Activated gamma-delta T cell (primary cell): ENCODE data around the gene GRPEL1.
"Not testable (repeated sequence)": the region's sequence is repeated elsewhere in the genome, so short reads cannot be mapped to it uniquely, and the experiment has no call there.

Experiments used
- DNase-seq: peaks from one replicate; lab custom pipeline; 2025; lab: John Stamatoyannopoulos, UW
- total RNA-seq, 2 donors: gene quantifications; one replicate each; lab custom pipeline; 2026; lab: John Stamatoyannopoulos, UW

GRPEL1 gene
- 42.3 to 46.7 reads per million in 2 donors for total RNA-seq

DNA sequence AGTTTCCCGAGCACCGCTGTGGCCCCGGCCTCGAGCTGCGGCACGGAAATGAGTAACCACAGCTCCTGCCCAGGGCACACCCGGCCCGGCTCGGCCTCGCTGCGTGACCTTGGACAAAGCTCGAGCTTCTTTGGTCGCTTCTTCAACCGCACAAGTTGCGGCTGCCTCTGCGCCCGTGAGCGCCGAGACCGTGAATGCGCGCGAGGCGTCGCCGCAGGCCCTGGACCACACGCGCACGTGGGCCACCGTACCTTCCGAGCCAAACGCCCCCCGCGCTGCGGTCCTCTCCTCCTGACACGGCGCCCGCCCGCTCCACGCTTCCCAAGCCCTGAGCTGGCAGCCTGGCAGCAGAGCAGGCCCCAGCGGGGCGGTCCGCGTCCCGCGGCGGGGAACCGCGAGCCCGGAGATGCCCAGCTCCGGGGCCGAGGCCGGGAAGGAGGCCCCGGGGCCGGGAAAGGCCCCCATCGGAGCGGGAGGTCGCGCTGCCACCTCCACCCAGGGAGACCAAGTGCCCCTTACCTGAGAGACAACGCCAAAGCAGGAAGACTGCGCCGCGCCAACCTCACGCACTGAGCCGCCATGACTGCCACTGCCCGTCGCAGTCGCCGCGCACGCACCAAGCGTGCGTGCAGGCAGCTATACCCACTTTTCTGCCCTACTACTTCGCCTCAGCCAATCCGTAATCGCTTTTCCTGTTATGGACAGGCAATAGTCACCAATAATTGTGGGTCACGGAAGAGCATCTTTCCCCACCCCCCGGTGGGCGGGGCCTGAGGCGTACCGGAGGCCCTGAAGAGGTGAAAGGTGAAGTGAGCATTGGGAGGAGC, at the start of gene GRPEL1:
Gene GRPEL1, minus strand, starts transcription at position 613 of the 827 bp plus-strand sequence. Its CDS starts 32 bp downstream, at position 581.
- peak; percentile 52 for DNase-seq

DNA sequence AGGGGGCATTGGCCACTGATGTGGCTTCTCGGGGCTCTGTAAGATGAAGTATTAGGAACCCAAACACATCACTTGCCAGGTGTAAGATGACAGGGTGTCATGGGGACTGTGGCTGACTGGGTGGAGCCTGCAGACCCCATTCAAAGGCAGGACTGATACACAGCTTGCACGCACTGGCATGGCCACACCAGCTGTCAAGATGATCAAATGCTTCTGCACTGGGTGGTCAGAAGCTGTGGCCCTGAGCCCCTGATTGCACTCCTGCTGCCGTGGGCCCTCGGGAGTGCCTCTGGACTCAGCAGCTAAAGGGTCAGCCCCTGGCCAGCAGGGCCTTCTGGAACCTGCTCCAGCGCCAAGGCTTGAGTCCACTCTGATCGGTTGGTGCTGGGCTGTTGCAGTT, 48.8 kb upstream of the GRPEL1 start:
- no peak for DNase-seq

DNA sequence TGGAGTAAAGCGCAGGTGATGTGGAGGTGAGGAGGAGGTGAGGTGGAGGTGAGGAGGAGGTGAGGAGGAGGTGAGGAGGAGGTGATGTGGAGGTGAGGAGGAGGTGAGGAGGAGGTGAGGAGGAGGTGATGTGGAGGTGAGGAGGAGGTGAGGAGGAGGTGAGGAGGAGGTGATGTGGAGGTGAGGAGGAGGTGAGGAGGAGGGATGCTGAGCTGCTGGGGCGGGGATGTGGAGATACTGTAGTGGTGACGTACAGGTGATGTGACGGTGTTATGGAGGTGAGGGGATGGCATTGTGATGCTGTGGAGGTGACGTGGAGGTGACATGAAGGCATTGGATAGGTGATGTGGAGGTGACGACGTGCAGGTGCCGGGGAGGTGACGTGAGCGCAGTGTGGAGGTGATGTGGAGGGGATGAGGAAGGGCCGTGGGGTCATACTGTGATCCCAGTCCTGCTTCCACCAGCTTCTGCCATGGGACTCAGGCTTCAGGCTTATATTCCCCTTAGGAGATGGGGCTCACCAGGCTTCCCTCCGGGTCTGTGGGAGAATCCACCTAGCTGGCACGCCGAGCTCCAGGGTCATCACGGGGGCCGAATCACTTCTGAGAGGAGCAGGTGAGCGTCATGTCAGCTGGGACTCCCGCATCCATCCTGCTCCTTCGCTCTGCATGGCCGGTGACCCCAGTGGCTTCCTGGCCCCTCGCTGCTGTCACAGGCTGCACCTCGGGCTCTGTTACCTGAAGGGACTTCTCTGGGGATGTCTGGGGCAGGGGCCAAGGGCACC, 47.9 kb upstream of the GRPEL1 start:
- DNase-seq: no peak

DNA sequence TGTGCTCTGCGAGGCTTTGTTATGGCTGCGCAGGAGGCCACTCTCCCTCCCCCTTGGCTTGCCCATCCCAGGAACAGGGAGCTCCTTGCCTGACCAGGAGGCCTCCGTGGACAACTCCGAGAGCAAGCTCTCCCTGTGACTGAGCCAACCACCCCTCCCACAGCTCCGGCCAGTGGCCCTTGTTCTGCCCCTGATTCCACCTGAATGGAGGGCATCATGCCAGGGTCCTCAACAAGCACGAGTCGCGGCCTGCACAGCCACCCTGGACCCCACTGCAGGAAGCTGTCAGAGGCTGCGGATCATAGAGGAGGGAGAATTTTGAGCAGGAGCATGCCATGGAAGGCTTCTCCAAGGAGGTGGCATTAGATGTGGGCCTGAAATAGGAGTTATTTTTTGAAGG, 44.8 kb upstream of the GRPEL1 start:
- no peak for DNase-seq

DNA sequence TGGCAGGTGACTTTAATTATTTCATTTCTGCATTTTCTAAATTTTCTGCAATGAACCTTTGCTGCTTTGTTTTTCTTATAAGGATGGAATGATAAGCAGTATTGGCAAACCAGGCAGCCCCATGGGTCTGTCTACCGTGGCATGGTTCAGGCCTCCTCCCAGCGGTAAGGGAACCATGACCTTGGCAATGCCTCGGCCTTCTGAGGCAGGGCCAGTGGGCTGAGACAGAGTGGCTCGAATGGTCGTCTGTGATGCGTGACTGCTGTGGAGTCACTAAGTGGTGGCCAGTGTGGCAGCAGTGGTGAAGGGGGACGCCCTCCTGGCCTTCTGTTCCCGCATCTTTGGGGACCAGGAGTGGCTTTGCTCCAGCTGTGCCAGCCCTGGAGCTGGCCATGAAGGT, 43.6 kb upstream of the GRPEL1 start:
- no peak for DNase-seq

DNA sequence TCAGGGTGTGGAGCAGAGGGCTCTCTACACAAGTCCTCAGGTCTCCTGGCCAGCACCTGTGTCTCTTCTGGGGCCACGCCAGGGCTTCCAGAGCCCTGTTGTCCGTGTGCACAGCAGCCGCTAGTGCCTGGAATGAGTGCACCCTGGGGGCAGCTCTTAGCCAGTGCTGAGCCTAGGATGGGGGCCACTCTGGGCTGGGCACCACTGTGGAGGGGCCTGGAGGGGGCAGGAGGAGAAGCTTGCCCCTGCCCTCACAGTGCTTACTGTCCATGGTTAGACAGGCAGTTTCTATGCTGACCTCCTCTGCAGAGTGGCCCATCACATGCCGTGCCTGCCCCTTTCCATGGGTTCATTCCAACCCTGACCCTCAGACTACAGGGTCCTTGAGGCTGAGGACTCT, 42.7 kb upstream of the GRPEL1 start:
- DNase-seq: no peak

DNA sequence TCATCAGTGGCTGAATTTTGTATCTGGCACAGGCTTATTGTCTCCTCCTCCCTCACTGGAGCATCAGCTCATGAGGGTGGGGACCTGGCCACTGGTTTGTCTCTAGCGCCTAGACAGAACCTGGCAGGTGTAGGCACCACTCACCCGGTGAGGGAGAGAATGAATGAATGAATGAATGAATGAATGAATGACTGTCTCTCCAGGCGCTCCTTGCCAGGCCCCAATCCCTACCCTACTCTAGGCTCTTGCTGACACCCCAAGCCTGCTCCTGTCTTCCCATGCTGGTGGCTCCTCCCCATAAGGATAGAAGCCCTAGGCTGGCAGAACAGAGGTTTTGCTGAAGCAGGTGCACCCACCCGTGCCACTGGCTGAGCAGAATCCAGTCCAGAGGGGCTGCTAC, 41.3 kb upstream of the GRPEL1 start:
- no peak for DNase-seq

DNA sequence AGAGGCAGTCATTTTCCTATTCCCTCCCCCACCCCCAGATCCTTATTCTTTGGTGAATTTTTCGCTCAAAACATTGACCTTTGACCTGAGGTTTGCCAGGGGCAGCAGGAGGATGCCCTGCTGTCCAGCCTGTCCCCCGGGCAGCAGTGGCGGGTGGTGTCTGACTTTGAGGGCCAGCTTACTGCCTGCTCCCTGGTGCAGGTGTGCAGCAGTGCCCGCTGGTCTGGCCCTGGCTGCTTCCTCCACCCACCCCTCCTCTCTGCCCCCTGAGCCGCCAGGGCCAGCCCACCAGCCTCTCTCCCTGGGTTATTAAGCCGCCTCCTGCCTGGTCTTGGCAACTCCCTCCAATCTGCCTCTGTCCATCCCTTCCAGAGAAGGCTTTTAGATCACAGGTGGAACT, 40.8 kb upstream of the GRPEL1 start:
- DNase-seq: no peak

DNA sequence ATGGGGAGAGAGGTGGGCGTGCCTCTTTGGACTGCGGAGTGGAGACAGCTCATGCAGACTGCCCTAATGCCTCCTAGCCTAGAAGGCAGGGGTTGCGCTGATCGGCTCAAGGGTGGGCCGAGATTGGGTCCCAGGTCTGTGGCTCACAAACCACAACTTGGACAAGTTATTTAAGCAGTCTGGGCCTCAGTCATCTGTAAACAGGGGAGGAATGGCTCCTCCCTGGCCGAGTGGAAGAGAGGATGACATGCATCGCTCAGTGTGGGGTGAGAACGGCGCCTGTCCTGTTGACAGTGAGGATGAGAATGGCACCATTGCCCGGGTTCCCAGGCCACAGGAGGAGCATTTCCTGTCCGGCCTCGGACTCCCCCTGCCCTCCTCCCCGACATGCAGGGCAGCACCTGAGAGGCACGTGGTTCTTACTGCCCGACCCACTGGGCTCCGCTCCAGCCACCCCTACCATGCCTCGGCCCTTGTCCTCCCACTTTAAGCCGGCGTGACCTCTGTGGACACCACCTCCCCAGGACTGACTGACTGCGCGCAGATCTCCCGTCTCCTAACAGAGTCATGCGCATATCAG, 40.3 kb upstream of the GRPEL1 start:
- no peak for DNase-seq

DNA sequence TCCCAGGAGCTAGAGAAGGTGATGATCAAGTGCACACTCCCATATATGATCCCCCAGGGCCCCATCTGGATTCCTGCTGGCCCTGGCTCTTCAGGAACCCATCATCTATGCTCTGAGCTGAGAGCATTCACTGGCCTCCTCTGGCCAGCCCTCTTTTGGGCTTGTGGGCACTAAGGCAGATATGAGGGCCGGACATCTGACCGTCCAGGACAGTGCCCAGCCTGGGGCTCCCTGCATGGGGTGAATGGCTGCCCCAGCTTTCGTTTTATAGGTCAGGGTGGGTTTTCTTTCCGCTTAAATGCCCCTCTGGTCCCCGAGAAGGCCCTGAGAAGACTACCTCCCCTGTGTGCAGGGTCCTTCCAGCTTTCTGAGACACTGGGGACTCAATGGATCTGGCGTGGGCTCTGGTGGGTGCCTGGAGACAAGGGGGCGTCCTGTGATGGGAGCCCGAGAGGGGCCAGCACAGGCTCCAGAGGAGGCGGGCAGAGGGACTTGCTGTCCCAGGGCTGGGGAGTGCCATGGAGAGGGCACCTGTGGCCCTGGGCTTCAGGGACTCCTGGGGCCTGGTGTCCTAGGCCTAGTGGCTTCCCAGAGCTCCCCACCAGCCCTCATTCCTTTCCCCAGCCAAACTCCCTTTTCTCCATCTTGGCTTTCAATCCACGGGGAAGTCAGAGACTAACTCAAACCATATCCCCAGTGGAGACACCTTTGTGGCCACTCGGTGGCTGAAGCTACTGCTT, 39.5 kb upstream of the GRPEL1 start:
- DNase-seq: no peak

DNA sequence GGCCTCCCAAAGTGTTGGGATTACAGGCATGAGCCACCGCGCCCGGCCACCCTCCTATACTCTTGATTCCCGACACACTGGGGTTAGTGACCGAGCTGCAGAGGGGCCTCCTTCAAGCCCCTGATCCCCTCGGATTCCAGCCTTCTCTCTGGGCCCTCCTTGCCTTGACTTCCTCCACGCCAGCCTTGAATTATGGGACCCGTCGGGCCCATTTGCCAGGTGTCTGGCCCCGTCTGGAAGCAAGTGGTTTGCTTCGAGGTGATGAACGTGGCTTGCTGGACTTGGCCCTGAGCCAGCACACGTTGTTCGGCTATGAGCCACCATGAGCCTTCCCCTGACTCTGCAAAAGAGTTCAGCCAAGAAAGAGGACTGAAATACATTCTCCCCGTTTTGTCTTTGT, 37.4 kb upstream of the GRPEL1 start:
- no peak for DNase-seq

DNA sequence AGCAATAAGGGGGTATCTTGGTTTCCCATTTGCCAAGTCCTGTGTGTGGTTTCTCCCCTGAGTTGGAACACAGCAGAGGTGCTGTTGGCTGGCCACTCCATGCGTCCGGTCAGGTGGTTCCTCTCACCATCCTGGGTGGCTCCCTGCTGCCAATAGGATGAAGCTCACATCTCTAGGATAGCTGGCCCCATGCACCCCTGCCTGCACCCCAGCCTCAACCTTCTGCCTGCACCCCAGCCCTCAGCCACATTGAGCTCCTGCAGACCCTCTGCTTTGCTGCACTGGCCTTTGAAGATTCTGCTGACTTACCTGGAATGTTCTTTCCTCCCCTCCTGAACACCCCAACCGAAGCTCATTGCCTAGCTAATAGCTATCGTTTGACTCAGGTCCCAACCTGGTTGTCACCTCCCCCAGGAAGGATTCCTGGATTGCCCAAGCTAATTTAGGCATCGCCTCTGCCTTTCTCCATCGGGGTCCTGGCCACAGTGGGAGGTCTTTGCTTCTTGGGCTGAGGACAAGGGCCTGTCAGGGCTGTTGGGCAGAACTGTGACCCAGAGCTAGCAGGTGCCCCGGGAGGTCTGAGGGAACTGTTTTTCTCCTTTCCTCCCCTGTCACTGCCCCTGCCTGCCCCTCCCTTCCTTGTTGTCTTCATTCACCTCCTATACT, 36.6 kb upstream of the GRPEL1 start:
- no peak for DNase-seq

DNA sequence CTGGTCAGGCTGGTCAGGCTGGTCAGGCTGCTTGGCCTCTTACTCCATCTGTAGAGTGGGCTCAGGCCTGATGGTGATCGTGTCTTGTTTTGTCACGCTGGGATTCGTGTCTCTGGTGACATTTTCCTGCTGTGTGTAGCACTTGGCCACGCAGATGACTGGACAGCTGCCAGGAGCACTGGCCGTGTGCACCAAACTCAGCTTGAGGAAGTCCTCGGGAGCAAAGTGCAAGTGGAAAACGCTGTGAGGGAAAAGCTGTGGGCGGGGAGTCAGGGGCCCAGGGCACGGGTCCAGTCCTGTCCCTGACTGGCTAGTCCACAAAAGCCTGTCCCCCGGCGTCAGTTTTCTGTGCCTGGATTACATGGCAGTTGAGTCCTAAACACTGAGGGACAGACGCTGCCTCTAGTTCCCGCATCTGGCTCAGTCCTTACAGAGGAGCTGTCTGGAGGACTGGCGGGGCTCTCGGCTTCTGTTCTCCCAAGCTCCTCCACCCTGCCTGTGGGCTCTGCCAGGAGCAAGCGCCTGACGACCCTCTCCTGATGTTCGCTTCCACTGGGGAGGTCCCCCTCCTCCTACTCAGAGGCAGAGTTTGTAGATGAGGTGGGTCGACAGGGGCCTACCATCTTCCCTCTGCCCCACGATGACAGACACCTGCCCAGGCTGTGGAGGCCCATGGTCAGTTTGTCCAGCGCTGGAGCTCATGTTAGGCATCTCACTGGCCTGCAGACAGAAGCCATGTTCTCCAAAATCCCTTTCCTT, 35.9 kb upstream of the GRPEL1 start:
- no peak for DNase-seq

DNA sequence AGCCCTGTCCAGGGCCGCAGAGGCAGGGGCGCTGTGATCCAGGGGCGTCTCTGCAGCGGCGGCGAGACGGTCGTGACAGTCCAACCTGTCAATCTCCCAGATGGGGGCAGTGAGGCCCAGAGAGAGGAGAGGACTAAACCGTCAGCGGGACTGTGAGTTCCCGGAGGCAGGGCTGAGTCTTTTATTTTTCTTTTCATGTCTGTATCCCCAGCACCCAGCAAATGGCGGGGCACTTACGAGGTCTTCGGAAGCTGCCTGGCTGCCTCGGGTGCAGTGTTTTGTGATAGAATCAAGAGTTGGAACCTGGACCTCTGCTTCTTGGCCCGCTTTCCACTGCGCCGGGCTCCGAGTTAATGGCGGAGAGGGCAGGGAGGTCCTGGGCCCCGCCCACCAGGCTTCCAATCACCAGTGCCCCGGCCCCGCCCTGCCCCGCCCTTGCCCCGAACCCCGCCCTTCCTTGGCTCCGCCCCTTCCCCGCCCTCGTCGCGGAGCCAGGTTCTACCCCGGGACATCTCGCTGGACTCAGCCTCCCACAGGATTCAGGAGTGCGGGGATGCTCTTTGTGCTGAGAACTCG, 35.3 kb upstream of the GRPEL1 start:
- peak; percentile 48 for DNase-seq

DNA sequence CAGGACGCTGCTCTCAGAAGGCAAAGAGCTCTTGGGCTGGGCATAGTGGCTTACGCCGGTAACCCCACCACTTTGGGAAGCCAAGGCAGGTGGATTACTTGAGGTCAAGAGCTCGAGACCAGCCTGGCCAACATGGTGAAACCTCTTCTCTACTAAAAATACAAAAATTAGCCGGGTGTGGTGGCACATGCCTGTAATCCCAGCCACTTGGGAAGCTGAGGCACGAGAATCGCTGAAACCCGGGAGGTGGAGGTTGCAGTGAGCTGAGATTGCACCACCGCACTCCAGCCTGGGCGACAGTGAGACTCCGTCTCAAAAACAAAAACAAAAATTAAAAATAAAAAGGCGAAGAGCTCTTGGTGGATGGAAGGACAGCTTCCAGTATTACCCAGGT, 34.6 kb upstream of the GRPEL1 start:
- not testable (repeated sequence) for DNase-seq

DNA sequence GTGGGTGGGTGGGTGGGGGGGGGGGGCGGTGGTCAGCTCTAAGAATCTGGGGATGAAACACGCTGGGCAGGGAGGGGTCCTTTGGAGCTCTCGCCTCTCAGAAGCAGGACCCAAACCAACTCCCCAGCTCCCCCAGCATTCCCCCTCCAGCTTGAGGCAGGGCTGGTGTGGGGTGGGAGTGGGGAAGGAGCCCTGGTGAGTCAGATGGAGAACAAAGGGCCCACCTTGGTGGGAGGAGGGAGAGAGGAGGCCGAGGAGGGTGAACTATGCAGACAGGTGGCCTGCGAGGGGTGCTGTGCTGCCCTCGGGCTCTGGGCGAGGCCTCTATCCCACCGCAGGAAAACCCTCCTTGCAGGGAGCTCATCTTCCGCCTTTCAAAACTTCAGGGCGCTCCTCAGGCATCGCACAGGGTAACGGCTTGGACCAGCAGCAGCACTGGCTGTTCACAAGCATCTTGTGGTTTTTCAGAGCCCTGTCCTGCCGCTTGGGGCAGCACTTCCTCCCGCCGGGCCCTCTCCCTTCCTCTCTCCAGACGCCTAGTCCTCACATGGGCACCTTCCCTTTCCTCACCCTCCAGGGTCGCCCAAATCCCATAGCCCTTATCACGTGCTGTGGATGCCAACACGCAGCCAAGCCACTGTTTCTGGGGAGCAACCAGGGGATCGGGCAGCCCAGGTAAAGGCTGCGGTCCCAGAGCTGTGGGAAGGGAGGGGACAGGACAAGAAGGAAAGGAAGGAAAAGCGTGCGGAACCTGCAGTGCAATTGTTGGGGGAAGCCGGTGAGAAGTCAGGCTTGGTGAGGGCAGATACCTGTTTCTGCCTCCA, 34.0 kb upstream of the GRPEL1 start:
- no peak for DNase-seq

DNA sequence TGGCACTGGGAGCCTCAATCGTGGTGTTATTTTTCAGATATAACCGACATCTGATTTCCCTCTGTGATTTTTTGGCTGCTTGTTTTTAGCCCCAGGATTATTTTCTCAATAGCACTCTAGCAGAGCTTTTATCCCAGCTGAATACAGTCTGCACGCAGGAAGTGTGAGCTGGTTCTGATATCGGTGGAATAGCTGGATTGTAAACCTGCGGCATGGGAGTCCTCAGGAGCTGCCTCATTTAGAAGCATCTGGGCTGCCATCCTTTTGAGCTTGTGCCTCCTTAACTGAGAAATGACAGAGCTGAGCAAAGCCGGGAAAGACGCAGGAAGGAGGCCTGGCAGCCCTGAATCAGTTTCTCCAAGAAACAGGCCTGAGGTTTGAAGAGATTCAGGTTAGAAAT, 28.4 kb upstream of the GRPEL1 start:
- no peak for DNase-seq

DNA sequence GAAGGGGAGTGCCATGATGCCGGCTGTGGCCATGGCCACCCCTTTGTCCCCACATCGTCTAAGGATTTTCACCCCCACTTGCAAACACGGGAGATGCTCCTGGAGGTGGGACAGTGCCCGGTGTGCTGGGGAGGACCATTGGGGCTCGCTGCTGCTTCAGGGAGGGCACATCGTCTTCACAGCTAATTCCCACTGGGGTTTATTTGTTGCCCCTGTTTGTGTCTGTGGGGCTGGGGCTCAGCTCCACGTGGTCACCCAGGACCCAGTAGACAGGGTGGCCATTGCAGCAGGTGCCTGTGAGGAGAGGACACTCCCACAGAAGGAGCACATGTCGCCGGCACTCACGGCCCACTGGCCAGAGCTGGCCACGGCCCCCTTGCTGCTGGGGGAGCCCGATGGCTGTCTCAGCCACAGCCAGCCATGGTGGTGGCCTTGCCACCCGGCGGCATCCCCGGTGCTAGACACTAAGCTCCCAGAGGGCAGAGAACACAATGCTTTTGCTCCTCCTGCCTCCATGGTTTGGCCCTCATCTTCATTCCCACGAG, 27.8 kb upstream of the GRPEL1 start:
- no peak for DNase-seq

DNA sequence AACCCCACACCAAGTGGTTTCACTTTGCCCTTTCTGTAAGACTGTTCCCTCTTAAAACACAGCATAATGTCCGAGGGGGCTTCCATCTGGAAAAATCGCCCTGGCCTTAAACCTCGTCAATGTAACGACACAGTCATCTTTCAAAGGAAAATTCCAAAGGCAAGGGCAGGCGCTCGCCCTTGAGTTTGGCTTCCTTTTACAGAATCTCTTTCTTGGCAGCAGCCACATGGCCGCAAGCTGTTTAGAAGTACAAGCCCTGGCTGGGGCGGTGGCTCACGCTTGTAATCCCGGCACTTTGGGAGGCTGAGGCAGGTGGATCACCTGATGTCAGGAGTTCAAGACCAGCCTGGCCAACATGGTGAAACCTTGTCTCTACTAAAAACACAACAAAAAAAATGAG, 27.1 kb upstream of the GRPEL1 start:
- no peak for DNase-seq
